MM.1S (cell line): ENCODE data around the gene FAR2.

ENCODE experiments used
- DNase-seq: peaks from one replicate; pipeline ENCODE4 v3.0.0-alpha.2; 2015
- H2AFZ ChIP-seq: fragments of 300-600 bp; sonication (generic); 2 replicates; pipeline ENCODE4 v1.6.0; 2016; ENCODE audit warnings: antibody characterized with exemption, low read length
- H3F3A ChIP-seq: fragments of 300-600 bp; sonication (generic); 2 replicates; pipeline ENCODE4 v1.6.1; 2016; ENCODE audit warnings: mild to moderate bottlenecking, antibody characterized with exemption, low read length, moderate library complexity, mixed read lengths; ENCODE audit not compliant: insufficient read depth
- H3K27ac ChIP-seq: fragments of 300-600 bp; sonication (generic); 2 replicates; pipeline ENCODE4 v1.5.1; 2016; ENCODE audit warnings: mild to moderate bottlenecking, low read length
- H3K27me3 ChIP-seq: fragments of 300-600 bp; sonication (generic); replicated peaks from 2 replicates; pipeline ENCODE4 v1.6.0; 2016; ENCODE audit warnings: low read length; ENCODE audit not compliant: insufficient read depth
- H3K36me3 ChIP-seq: fragments of 300-600 bp; sonication (generic); replicated peaks from 2 replicates; pipeline ENCODE4 v1.6.1; 2016; ENCODE audit warnings: mild to moderate bottlenecking, low read length, mixed read lengths; ENCODE audit not compliant: insufficient read depth
- H3K4me1 ChIP-seq: fragments of 300-600 bp; sonication (generic); 2 replicates; pipeline ENCODE4 v1.6.1; 2016; ENCODE audit warnings: low read length, mixed read lengths
- H3K4me2 ChIP-seq: fragments of 300-600 bp; sonication (generic); 2 replicates; pipeline ENCODE4 v1.6.0; 2016; ENCODE audit warnings: low read depth, low read length
- H3K4me3 ChIP-seq: fragments of 300-600 bp; sonication (generic); 2 replicates; pipeline ENCODE4 v1.5.1; 2016; ENCODE audit warnings: low read length, mixed read lengths
- H3K79me2 ChIP-seq: fragments of 300-600 bp; sonication (generic); 2 replicates; pipeline ENCODE4 v1.6.1; 2016; ENCODE audit warnings: mixed run types, low read length, mixed read lengths
- H3K9ac ChIP-seq: fragments of 300-600 bp; sonication (generic); 2 replicates; pipeline ENCODE4 v1.6.1; 2016; ENCODE audit warnings: low read length, mixed read lengths
- H3K9me2 ChIP-seq: fragments of 300-600 bp; sonication (generic); replicated peaks from 2 replicates; pipeline ENCODE4 v1.6.1; 2016; ENCODE audit warnings: mild to moderate bottlenecking, low read length, mixed read lengths; ENCODE audit not compliant: insufficient read depth
- H3K9me3 ChIP-seq: fragments of 300-600 bp; sonication (generic); replicated peaks from 2 replicates; pipeline ENCODE4 v1.6.1; 2016; ENCODE audit warnings: mild to moderate bottlenecking, low read length, mixed read lengths; ENCODE audit not compliant: insufficient read depth
- H4K20me1 ChIP-seq: fragments of 300-600 bp; sonication (generic); 2 replicates; pipeline ENCODE4 v1.6.1; 2016; ENCODE audit warnings: mild to moderate bottlenecking, low read length, moderate library complexity, mixed read lengths; ENCODE audit not compliant: insufficient read depth
- EZH2 ChIP-seq: fragments of 300-600 bp; sonication (generic); optimal IDR thresholded peaks from 2 replicates; pipeline ENCODE3; 2017; ENCODE audit warnings: low read depth, mild to moderate bottlenecking, antibody characterized with exemption, low read length, mixed read lengths
- EZH2phosphoT487 ChIP-seq: fragments of 300-600 bp; sonication (generic); IDR thresholded peaks from 2 replicates; pipeline ENCODE4 v1.6.1; 2018; ENCODE audit warnings: antibody characterized with exemption, low read length
- TF ChIP-seq, protein P1 (sequence below): fragments of 300-600 bp; sonication (generic); IDR thresholded peaks from 2 replicates; pipeline ENCODE4 v1.5.1; 2016; ENCODE audit warnings: antibody characterized with exemption, low read length, mixed read lengths

FAR2 gene

DNA sequence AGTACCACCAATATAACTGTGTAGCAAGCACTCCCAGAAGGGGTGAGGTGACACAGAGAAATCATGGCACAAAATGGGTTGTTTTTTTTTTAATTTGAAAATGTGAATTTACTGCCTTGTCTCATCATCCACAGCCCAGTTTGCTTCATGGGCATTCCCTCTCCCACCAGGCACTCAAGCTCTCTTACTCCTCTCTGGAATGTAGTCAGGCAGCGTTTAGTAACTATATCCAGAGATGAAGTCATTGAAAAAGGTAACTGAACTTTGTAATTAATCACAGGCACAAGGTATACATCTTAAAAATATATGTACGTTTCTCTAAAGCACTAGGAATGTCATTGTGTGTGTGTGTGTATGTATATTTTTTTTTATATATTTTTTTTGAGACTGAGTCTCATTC, 91.4 kb downstream of the FAR2 start:
- Histone ChIP-seq H3K4me1 (no peaks in the 10 kb centered on the region), H3K27ac (no peak overlapping the region), H3K9me2 (no peaks in the 10 kb centered on the region), H3K4me2 (no peak overlapping the region), H3K9ac (no peak overlapping the region), H3K9me3 (no peaks in the 10 kb centered on the region), H3K36me3 (no peaks in the 10 kb centered on the region), H3K27me3 (no peaks in the 10 kb centered on the region), H3K79me2 (no peaks in the 10 kb centered on the region), H2AFZ (no peak overlapping the region), H3K4me3 (no peak overlapping the region), H4K20me1 (no peaks in the 10 kb centered on the region), H3F3A (no peaks in the 10 kb centered on the region)
- DNase-seq = no peak
- TF ChIP-seq EZH2 (no peak), EZH2phosphoT487 (no peak)
- TF ChIP-seq, protein P1, sequence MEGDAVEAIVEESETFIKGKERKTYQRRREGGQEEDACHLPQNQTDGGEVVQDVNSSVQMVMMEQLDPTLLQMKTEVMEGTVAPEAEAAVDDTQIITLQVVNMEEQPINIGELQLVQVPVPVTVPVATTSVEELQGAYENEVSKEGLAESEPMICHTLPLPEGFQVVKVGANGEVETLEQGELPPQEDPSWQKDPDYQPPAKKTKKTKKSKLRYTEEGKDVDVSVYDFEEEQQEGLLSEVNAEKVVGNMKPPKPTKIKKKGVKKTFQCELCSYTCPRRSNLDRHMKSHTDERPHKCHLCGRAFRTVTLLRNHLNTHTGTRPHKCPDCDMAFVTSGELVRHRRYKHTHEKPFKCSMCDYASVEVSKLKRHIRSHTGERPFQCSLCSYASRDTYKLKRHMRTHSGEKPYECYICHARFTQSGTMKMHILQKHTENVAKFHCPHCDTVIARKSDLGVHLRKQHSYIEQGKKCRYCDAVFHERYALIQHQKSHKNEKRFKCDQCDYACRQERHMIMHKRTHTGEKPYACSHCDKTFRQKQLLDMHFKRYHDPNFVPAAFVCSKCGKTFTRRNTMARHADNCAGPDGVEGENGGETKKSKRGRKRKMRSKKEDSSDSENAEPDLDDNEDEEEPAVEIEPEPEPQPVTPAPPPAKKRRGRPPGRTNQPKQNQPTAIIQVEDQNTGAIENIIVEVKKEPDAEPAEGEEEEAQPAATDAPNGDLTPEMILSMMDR = no peak

DNA sequence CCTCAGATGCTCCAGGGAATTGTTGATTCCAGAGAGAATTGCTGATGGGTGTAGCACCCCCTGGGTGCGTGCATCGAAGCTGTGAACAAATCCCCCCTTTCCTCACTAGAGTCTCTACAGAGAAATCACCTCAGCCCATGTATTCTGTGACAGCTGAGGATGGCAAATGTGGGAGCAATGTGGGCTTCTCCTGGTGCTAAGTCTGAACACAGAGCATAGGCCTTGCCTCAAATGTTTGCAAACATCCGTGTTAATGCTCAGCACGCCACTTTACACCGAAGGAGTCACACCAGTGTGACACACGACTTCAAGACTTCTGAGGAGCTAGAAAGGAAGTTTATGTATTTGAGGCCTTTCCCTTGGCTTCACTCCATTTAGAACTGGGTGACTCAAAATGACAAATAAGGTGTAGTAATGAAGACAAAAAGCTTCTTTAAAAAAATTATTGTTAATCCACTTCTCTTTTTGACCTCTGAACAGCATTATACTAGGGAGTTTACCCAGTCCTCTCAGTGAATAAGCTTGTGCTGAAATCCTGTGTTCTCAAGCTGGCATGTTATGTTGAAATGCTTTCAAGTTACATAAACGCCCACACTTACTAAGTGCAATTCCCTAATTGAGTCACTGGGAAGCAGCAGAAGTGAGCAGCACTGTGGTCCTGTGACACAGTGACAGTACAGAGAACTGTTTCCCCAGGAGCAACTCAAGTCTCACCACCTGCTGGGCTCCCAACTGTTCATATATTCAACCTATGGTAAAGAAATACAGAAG, 92.9 kb downstream of the FAR2 start:
- Histone ChIP-seq H3K27ac (no peak overlapping the region), H3K9ac (no peak overlapping the region), H3K79me2 (no peaks in the 10 kb centered on the region), H3K4me1 (no peaks in the 10 kb centered on the region), H3K36me3 (no peaks in the 10 kb centered on the region), H2AFZ (no peak overlapping the region), H3K4me2 (no peak overlapping the region), H3F3A (no peaks in the 10 kb centered on the region), H3K9me3 (no peaks in the 10 kb centered on the region), H3K27me3 (no peaks in the 10 kb centered on the region), H4K20me1 (no peaks in the 10 kb centered on the region), H3K4me3 (no peak overlapping the region), H3K9me2 (no peaks in the 10 kb centered on the region)
- TF ChIP-seq, protein P1 = no peak
- TF ChIP-seq EZH2phosphoT487 = no peak
- no peak for TF ChIP-seq EZH2
- DNase-seq = no peak

DNA sequence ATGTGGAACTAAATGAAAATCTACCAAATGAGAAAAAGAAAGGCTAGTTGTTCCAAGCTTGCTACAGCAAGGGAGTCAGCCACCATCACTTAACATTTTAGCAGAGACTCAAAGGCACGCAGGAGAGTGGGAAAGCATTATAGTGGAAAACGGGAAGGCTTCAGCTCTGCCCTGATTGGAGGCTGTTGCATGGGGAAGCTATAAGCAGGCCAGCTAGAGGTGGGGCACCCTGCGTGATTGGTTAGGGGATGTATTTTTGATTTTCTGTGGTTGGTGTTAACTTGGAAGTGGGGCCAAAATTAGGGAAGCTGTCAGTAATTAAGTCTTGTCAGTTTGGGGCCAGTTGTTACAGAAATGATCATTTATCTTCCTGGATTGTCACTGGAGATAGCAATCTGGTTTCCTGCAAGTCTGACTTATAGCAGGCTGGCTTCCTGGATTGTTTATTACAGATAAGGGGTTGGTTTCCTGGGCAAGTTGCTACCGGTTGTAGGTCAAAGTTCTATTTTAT, 93.9 kb downstream of the FAR2 start:
- Histone ChIP-seq H3K4me2 (no peak overlapping the region), H3K9ac (no peak overlapping the region), H3F3A (no peaks in the 10 kb centered on the region), H3K4me3 (no peak overlapping the region), H3K36me3 (no peaks in the 10 kb centered on the region), H3K4me1 (no peaks in the 10 kb centered on the region), H4K20me1 (no peaks in the 10 kb centered on the region), H3K9me2 (no peaks in the 10 kb centered on the region), H3K27me3 (no peaks in the 10 kb centered on the region), H3K9me3 (no peaks in the 10 kb centered on the region), H3K27ac (no peak overlapping the region), H3K79me2 (no peaks in the 10 kb centered on the region), H2AFZ (no peak overlapping the region)
- TF ChIP-seq EZH2phosphoT487 (no peak), EZH2 (no peak)
- TF ChIP-seq, protein P1 = no peak
- no peak for DNase-seq
